ENCODE measurements around the gene RPL19.

RPL19 gene

GRCh38 chr17:39204245-39204644 lies 4.2 kb downstream of the RPL19 start:
- H3K36me3 ChIP-seq (ENCODE audit: control insufficient read depth, insufficient read depth, low read length) = no peaks in the 10 kb centered on the region
- no peak overlapping the region for H3K27ac ChIP-seq
- no peak overlapping the region for H2AFZ ChIP-seq
- peaks cover 17% of the 10 kb centered on the region for H3K4me1 ChIP-seq
- no peaks in the 10 kb centered on the region for H3K9me3 ChIP-seq (ENCODE audit: control insufficient read depth, low read length)
- peaks cover 11% of the 10 kb centered on the region for H3K79me2 ChIP-seq
- TF ChIP-seq, protein P1, sequence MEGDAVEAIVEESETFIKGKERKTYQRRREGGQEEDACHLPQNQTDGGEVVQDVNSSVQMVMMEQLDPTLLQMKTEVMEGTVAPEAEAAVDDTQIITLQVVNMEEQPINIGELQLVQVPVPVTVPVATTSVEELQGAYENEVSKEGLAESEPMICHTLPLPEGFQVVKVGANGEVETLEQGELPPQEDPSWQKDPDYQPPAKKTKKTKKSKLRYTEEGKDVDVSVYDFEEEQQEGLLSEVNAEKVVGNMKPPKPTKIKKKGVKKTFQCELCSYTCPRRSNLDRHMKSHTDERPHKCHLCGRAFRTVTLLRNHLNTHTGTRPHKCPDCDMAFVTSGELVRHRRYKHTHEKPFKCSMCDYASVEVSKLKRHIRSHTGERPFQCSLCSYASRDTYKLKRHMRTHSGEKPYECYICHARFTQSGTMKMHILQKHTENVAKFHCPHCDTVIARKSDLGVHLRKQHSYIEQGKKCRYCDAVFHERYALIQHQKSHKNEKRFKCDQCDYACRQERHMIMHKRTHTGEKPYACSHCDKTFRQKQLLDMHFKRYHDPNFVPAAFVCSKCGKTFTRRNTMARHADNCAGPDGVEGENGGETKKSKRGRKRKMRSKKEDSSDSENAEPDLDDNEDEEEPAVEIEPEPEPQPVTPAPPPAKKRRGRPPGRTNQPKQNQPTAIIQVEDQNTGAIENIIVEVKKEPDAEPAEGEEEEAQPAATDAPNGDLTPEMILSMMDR (IDR thresholded peaks at IDR 0.05) = no peak
- no peak overlapping the region for H3K9ac ChIP-seq
- H3K27me3 ChIP-seq (ENCODE audit: control insufficient read depth, insufficient read depth, low read length) = no peaks in the 10 kb centered on the region
- no peak overlapping the region for H3K4me2 ChIP-seq (ENCODE audit: low read length)
- H3K4me3 ChIP-seq (ENCODE audit: low read depth, low read length) = no peak overlapping the region

- Histone ChIP-seq H3K9ac (no peak overlapping the region), H3K9me3 (ENCODE audit: control insufficient read depth, low read length) (no peaks in the 10 kb centered on the region), H3K36me3 (ENCODE audit: control insufficient read depth, insufficient read depth, low read length) (no peaks in the 10 kb centered on the region), H3K4me3 (ENCODE audit: low read depth, low read length) (no peak overlapping the region), H3K27ac (no peak overlapping the region), H2AFZ (no peak overlapping the region), H3K27me3 (ENCODE audit: control insufficient read depth, insufficient read depth, low read length) (no peaks in the 10 kb centered on the region), H3K79me2 (peaks cover 10% of the 10 kb centered on the region), H3K4me1 (peaks cover 21% of the 10 kb centered on the region), H3K4me2 (ENCODE audit: low read length) (no peak overlapping the region)
- TF ChIP-seq, protein P1 (IDR thresholded peaks at IDR 0.05) = no peak
Measured at GRCh38 chr17:39205112-39205526, 5.0 kb downstream of the RPL19 start.

GRCh38 chr17:39208136-39208535 lies 8.1 kb downstream of the RPL19 start:
- no peak overlapping the region for H3K4me2 ChIP-seq (ENCODE audit: low read length)
- no peaks in the 10 kb centered on the region for H3K36me3 ChIP-seq (ENCODE audit: control insufficient read depth, insufficient read depth, low read length)
- no peak overlapping the region for H3K27ac ChIP-seq
- no peak overlapping the region for H3K9ac ChIP-seq
- peaks cover 9% of the 10 kb centered on the region for H3K4me1 ChIP-seq
- no peaks in the 10 kb centered on the region for H3K9me3 ChIP-seq (ENCODE audit: control insufficient read depth, low read length)
- H3K27me3 ChIP-seq (ENCODE audit: control insufficient read depth, insufficient read depth, low read length) = no peaks in the 10 kb centered on the region
- no peaks in the 10 kb centered on the region for H3K79me2 ChIP-seq
- no peak overlapping the region for H3K4me3 ChIP-seq (ENCODE audit: low read depth, low read length)
- no peak overlapping the region for H2AFZ ChIP-seq
- TF ChIP-seq, protein P1 (IDR thresholded peaks at IDR 0.05) = no peak

DNA sequence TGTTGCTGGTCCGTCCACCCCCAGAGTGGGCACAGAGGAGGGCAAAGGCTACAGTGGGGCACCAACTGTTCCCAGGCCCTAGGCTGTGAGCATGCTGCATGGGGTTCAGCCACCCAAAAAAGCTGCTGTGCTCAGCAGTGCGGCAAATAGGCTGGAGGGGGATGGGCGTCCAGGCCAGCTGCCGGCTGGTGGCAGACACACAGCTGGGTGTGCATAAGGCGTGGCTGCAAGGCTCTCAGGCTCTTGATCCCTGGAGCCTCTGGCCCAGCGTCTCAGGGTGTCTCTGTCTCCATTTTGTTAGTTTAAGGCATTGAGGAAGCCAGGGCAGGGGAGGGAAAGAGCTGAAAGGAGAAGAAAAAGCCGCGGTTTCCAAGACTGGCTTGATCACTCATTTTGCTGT lies 8.8 kb downstream of the RPL19 start:
- no peaks in the 10 kb centered on the region for H3K9me3 ChIP-seq (ENCODE audit: control insufficient read depth, low read length)
- H3K27me3 ChIP-seq (ENCODE audit: control insufficient read depth, insufficient read depth, low read length) = no peaks in the 10 kb centered on the region
- H3K4me2 ChIP-seq (ENCODE audit: low read length) = no peak overlapping the region
- no peaks in the 10 kb centered on the region for H3K36me3 ChIP-seq (ENCODE audit: control insufficient read depth, insufficient read depth, low read length)
- no peak overlapping the region for H3K4me3 ChIP-seq (ENCODE audit: low read depth, low read length)
- no peak overlapping the region for H3K27ac ChIP-seq
- H3K4me1 ChIP-seq = peaks cover 9% of the 10 kb centered on the region
- no peak overlapping the region for H3K9ac ChIP-seq
- H2AFZ ChIP-seq = no peak overlapping the region
- H3K79me2 ChIP-seq = no peaks in the 10 kb centered on the region
- TF ChIP-seq, protein P1 (IDR thresholded peaks at IDR 0.05) = no peak

DNA sequence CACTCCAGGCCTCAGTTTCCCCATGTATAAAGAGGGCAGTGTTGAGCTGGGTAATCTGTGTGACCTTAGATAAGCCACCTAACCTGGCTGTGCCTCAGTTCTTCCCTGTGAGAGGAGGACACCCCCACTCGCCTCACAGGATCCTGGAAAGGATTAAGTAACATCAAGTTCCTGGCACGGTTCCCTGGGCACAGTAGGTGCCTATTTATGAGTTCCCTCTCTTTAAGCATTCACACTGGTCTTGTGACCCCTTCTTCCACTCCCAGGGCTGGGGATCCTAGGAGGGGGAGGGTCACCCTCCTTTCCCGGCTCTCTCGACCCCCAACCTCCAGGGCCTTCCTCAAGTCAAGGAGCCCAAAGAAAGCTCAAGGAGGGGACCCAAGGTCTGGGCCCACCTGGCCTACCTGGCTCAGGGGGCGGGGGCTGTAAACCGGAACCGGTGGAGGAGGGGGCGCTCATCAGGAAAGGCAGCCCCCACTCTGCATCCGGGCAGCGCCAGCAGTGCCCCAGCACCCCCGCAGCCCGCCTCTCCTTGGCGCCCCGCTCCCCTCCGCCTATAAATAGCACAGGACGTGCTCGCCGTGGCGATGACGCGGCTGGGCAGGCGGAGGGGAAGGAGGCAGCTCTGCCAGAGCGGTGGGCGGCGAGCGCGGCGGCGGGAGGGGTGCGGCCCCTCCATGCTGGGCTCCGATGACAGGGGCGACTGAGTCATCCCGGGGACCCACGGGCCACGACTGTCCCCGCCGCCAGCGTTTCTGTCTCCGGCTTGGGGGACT lies 9.4 kb downstream of the RPL19 start:
- peaks cover 9% of the 10 kb centered on the region for H3K4me1 ChIP-seq
- H2AFZ ChIP-seq = peak overlapping the region; percentile 86
- H3K9me3 ChIP-seq (ENCODE audit: control insufficient read depth, low read length) = no peaks in the 10 kb centered on the region
- H3K4me3 ChIP-seq (ENCODE audit: low read depth, low read length) = peak overlapping the region; percentile 12
- no peak overlapping the region for H3K9ac ChIP-seq
- no peaks in the 10 kb centered on the region for H3K27me3 ChIP-seq (ENCODE audit: control insufficient read depth, insufficient read depth, low read length)
- no peaks in the 10 kb centered on the region for H3K36me3 ChIP-seq (ENCODE audit: control insufficient read depth, insufficient read depth, low read length)
- H3K4me2 ChIP-seq (ENCODE audit: low read length) = peak overlapping the region; percentile 60
- TF ChIP-seq, protein P1 (IDR thresholded peaks at IDR 0.05) = no peak
- no peak overlapping the region for H3K27ac ChIP-seq
- H3K79me2 ChIP-seq = no peaks in the 10 kb centered on the region
